HEK293 (cell line): ENCODE measurements around the gene CCDC8.

Experiments
- ELK4 ChIP-seq: IDR thresholded peaks from 2 replicates; pipeline ENCODE4 v1.6.1; 2011; ENCODE audit warnings: mild to moderate bottlenecking, low read depth, low read length, borderline replicate concordance
- GLI2 ChIP-seq: fragments of 450-650 bp; formaldehyde crosslinking; IDR thresholded peaks from 2 replicates; pipeline ENCODE4; 2017; ENCODE audit warnings: missing biosample characterization, missing genetic modification characterization, low read depth, borderline replicate concordance
- GLIS1 ChIP-seq: fragments of 450-650 bp; formaldehyde crosslinking; IDR thresholded peaks from 2 replicates; pipeline ENCODE4 v1.5.1; 2016; ENCODE audit warnings: missing biosample characterization, missing genetic modification characterization
- HOXD13 ChIP-seq: sonication (generic); formaldehyde crosslinking; IDR thresholded peaks from 2 replicates; pipeline ENCODE4 v1.8.0; 2022; ENCODE audit warnings: missing genetic modification reagents, borderline replicate concordance
- KLF10 ChIP-seq: fragments of 450-650 bp; IDR thresholded peaks from 2 replicates; pipeline ENCODE4 v1.5.1; 2018; ENCODE audit warnings: missing biosample characterization, mild to moderate bottlenecking, missing genetic modification characterization
- PRDM2 ChIP-seq: fragments of 450-650 bp; formaldehyde crosslinking; IDR thresholded peaks from 2 replicates; pipeline ENCODE4 v1.5.1; 2016; ENCODE audit warnings: missing biosample characterization, missing genetic modification characterization, borderline replicate concordance
- SP2 ChIP-seq: fragments of 450-650 bp; formaldehyde crosslinking; IDR thresholded peaks from 2 replicates; pipeline ENCODE4 v1.5.1; 2016; ENCODE audit warnings: missing biosample characterization, missing genetic modification characterization
- ZBTB1 ChIP-seq: fragments of 450-650 bp; formaldehyde crosslinking; IDR thresholded peaks from 2 replicates; pipeline ENCODE4 v1.5.1; 2016; ENCODE audit warnings: missing biosample characterization, missing genetic modification characterization
- ZBTB26 ChIP-seq: fragments of 450-650 bp; formaldehyde crosslinking; optimal IDR thresholded peaks from 2 replicates; pipeline ENCODE3; 2016; ENCODE audit warnings: missing biosample characterization, mild to moderate bottlenecking, missing genetic modification characterization
- ZBTB7A ChIP-seq: fragments of 450-650 bp; formaldehyde crosslinking; IDR thresholded peaks from 2 replicates; pipeline ENCODE4 v1.5.1; 2016; ENCODE audit warnings: low read depth, missing biosample characterization, missing genetic modification characterization
- ZBTB8A ChIP-seq: fragments of 450-650 bp; formaldehyde crosslinking; IDR thresholded peaks from 2 replicates; pipeline ENCODE4 v1.5.1; 2016; ENCODE audit warnings: missing biosample characterization, missing genetic modification characterization
- ZEB2 ChIP-seq: fragments of 450-650 bp; formaldehyde crosslinking; IDR thresholded peaks from 2 replicates; pipeline ENCODE4 v1.5.1; 2016; ENCODE audit warnings: missing biosample characterization, missing genetic modification characterization
- ZFP37 ChIP-seq: fragments of 450-650 bp; formaldehyde crosslinking; IDR thresholded peaks from 2 replicates; pipeline ENCODE4 v1.5.1; 2016; ENCODE audit warnings: missing biosample characterization, missing genetic modification characterization
- ZNF133 ChIP-seq: fragments of 450-650 bp; formaldehyde crosslinking; IDR thresholded peaks from 2 replicates; pipeline ENCODE4 v1.5.1; 2016; ENCODE audit warnings: missing biosample characterization, missing genetic modification characterization
- ZNF146 ChIP-seq: fragments of 450-650 bp; formaldehyde crosslinking; IDR thresholded peaks from 2 replicates; pipeline ENCODE4 v1.5.1; 2016; ENCODE audit warnings: missing biosample characterization, missing genetic modification characterization
- ZNF148 ChIP-seq: fragments of 450-650 bp; formaldehyde crosslinking; IDR thresholded peaks from 2 replicates; pipeline ENCODE4 v1.5.0; 2017; ENCODE audit warnings: missing biosample characterization, missing genetic modification characterization, borderline replicate concordance
- ZNF184 ChIP-seq: fragments of 450-650 bp; IDR thresholded peaks from 2 replicates; pipeline ENCODE4 v1.5.1; 2018; ENCODE audit warnings: missing biosample characterization, mild to moderate bottlenecking, missing genetic modification characterization
- ZNF214 ChIP-seq: fragments of 450-650 bp; formaldehyde crosslinking; IDR thresholded peaks from 2 replicates; pipeline ENCODE4 v1.5.1; 2017; ENCODE audit warnings: missing biosample characterization, mild to moderate bottlenecking, missing genetic modification characterization, borderline replicate concordance
- ZNF24 ChIP-seq: fragments of 450-650 bp; formaldehyde crosslinking; IDR thresholded peaks from 2 replicates; pipeline ENCODE4 v1.5.1; 2016; ENCODE audit warnings: missing biosample characterization, missing genetic modification characterization
- ZNF521 ChIP-seq: fragments of 450-650 bp; formaldehyde crosslinking; IDR thresholded peaks from 2 replicates; pipeline ENCODE4 v1.5.1; 2017; ENCODE audit warnings: missing biosample characterization, mild to moderate bottlenecking, missing genetic modification characterization
- ZNF555 ChIP-seq: fragments of 450-650 bp; formaldehyde crosslinking; conservative IDR thresholded peaks from 2 replicates; pipeline ENCODE4 v1.5.1; 2017; ENCODE audit warnings: missing biosample characterization, mild to moderate bottlenecking, missing genetic modification characterization, inconsistent platforms
- ZNF561 ChIP-seq: fragments of 450-650 bp; IDR thresholded peaks from 2 replicates; pipeline ENCODE4 v1.5.1; 2018; ENCODE audit warnings: missing biosample characterization, missing genetic modification characterization, borderline replicate concordance
- ZNF600 ChIP-seq: fragments of 450-650 bp; formaldehyde crosslinking; IDR thresholded peaks from 2 replicates; pipeline ENCODE4 v1.5.1; 2016; ENCODE audit warnings: missing biosample characterization, missing genetic modification characterization
- ZNF626 ChIP-seq: fragments of 450-650 bp; sonication (Bioruptor Pico); formaldehyde crosslinking; IDR thresholded peaks from 2 replicates; pipeline ENCODE4 v1.5.1; 2018; ENCODE audit warnings: missing biosample characterization, missing genetic modification characterization, inconsistent platforms
- ZNF692 ChIP-seq: fragments of 450-650 bp; formaldehyde crosslinking; IDR thresholded peaks from 2 replicates; pipeline ENCODE4 v1.5.1; 2016; ENCODE audit warnings: missing biosample characterization, missing genetic modification characterization
- ZNF76 ChIP-seq: fragments of 450-650 bp; formaldehyde crosslinking; IDR thresholded peaks from 2 replicates; pipeline ENCODE4; 2016; ENCODE audit warnings: low read depth, missing biosample characterization, missing genetic modification characterization, borderline replicate concordance
- ZSCAN16 ChIP-seq: fragments of 450-650 bp; formaldehyde crosslinking; IDR thresholded peaks from 2 replicates; pipeline ENCODE4 v1.5.1; 2016; ENCODE audit warnings: missing biosample characterization, missing genetic modification characterization

CCDC8 gene

GRCh38 chr19:46413262-46414031 lies at the start of gene CCDC8 (continued):
- peak; percentile 94 for TF ChIP-seq SP2
- no peak for TF ChIP-seq HOXD13 (CRISPR knock-in tag)
- TF ChIP-seq ZBTB26 (tag by site-specific recombination): peak; percentile 84
- no peak for TF ChIP-seq ZNF521 (tag by site-specific recombination)
- peak; percentile 83 for TF ChIP-seq ZNF600
- no peak for TF ChIP-seq ZNF555 (tag by site-specific recombination)
- TF ChIP-seq ELK4: no peak
- 0 out of 2 replicates have a peak, but pooled peaks have one; percentile 10 for TF ChIP-seq ZNF148 (tag by site-specific recombination)
- peak; percentile 96 for TF ChIP-seq ZNF692
- TF ChIP-seq ZNF133: no peak; the same call in 1 of the 2 replicates
- TF ChIP-seq ZBTB1 (tag by site-specific recombination): no peak
- peak; percentile 71; the same call in 1 of the 2 replicates for TF ChIP-seq GLIS1 (tag by site-specific recombination)
- TF ChIP-seq ZNF561: peak; percentile 89; the same call in 1 of the 2 replicates
- TF ChIP-seq ZNF146 (tag by site-specific recombination): no peak
- peak; percentile 72 for TF ChIP-seq ZBTB8A (tag by site-specific recombination)
- TF ChIP-seq ZNF184: no peak
- TF ChIP-seq ZNF24 (tag by site-specific recombination): peak; percentile 80
- no peak for TF ChIP-seq ZNF214 (tag by site-specific recombination)
- 0 out of 2 replicates have a peak, but pooled peaks have one; percentile 57 for TF ChIP-seq ZFP37 (tag by site-specific recombination)
- peak; percentile 93 for TF ChIP-seq KLF10 (tag by site-specific recombination)
- peak; percentile 59; the same call in 1 of the 2 replicates for TF ChIP-seq ZEB2 (tag by site-specific recombination)
- TF ChIP-seq ZNF76 (tag by site-specific recombination): no peak
- no peak for TF ChIP-seq ZBTB7A
- TF ChIP-seq ZNF626 (tag by site-specific recombination): no peak
- TF ChIP-seq GLI2 (tag by site-specific recombination): no peak
- TF ChIP-seq ZSCAN16 (tag by site-specific recombination): no peak
- TF ChIP-seq PRDM2 (tag by site-specific recombination): no peak
